Epithelial cell of prostate (primary cell): Measurements from ENCODE around the gene ARRDC5.
A peak's percentile ranks its signal among the peaks of the same experiment; 100 is the strongest.
"Not testable (repeated sequence)": the region's sequence is repeated elsewhere in the genome, so short reads cannot be mapped to it uniquely, and the experiment has no call there.

ENCODE experiments used
- DNase-seq: peaks from one replicate; pipeline ENCODE4 v3.0.0-alpha.2; 2011; ENCODE audit warnings: low read depth, low spot score
- H3K27ac ChIP-seq: fragments of 450-650 bp; 2 replicates; pipeline ENCODE4 v1.5.1; 2017; ENCODE audit warnings: mild to moderate bottlenecking

Gene ARRDC5

DNA sequence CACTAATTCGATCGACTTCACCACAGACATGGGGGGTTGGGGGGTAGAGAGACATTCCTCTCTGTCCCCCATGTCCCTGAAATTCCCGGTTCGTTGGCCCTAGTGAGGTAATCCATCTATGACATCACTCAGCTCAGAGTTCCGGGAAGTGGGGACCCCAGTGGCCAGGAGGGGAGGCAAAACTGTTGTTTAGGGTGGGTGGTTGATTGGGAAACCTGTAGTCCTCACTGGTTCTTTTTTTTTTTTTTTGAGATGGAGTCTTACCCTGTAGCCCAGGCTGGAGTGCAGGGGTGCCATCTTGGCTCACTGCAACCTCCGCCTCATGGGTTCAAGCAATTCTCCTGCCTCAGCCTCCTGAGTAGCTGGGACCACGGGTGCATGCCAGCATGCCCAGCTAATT lies at the start of gene ARRDC5:
Gene ARRDC5 (minus strand): TSS at position 101 of the 400 bp plus-strand sequence. CDS start 71 bp downstream, at position 30.
- no peak for DNase-seq
- H3K27ac ChIP-seq: no peak within 1 kb of the TSS

DNA sequence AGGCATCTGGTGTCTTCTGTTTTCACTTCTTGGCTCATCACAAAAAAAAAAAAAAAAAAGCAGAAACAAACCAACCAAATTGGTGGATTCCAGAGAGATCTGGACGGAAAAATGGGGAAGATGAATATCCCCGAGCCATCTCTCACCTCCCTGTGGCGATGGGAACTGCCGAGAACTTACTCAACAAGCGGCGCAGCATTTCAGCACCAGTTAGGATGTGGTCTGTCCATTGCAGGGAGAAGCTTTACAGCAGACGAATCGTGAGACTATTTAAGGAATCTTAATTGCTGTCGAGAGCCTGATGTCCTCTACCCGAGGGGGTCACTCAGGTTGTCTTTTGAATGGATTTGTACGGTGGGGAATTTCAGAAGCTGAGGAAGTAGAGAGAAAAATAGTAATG lies 49.0 kb upstream of the ARRDC5 start:
- H3K27ac ChIP-seq: no peak overlapping the region
- no peak for DNase-seq

DNA sequence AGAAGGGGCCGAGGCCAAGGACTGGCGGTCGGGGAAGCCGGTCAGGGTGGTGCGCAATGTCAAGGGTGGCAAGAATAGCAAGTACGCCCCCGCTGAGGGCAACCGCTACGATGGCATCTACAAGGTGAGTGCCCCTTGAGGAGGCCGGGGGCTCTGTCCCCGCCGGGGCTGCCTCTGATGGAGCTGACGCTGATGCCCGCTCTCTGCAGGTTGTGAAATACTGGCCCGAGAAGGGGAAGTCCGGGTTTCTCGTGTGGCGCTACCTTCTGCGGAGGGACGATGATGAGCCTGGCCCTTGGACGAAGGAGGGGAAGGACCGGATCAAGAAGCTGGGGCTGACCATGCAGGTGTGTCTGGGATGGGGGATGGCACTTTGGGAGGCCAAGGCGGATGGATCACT lies 48.0 kb upstream of the ARRDC5 start:
- H3K27ac ChIP-seq, DNase-seq: not testable (repeated sequence)

DNA sequence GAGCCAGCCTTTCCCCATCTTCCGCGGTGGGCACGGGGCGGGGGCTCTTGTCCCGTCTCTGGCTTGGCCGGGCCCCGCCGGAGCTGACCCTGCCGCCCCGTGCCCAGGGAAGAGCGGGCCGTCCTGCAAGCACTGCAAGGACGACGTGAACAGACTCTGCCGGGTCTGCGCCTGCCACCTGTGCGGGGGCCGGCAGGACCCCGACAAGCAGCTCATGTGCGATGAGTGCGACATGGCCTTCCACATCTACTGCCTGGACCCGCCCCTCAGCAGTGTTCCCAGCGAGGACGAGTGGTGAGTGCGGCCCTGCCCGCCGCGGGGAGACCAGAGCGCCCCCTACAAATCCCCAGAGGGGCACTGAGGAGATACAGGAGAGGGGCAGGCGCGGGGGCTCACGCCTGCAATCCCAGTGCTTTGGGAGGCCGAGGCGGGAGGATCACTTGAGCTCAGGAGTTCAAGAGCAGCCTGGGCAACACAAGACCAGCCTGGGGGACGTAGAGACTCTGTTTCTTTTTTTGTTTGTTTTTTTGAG lies 39.0 kb upstream of the ARRDC5 start:
- not testable (repeated sequence) for H3K27ac ChIP-seq, DNase-seq

DNA sequence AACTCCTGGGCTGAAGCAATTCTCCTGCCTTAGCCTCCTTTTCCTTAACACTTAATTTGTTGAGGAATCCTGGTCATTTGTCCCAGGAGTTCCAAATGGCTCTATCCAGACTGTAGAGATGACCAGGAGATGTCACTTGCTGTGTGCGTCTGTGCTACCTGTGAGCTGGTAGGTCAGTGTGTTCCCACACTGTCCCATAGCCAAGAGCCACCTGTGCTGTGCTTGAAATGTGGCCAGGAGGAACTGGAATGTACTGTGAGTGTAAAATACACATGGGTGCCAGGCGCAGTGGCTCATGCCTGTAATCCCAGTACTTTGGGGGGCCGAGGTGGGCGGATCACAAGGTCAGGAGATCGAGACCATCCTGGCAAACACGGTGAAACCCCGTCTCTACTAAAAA lies 36.8 kb upstream of the ARRDC5 start:
- no peak overlapping the region for H3K27ac ChIP-seq
- DNase-seq: no peak

DNA sequence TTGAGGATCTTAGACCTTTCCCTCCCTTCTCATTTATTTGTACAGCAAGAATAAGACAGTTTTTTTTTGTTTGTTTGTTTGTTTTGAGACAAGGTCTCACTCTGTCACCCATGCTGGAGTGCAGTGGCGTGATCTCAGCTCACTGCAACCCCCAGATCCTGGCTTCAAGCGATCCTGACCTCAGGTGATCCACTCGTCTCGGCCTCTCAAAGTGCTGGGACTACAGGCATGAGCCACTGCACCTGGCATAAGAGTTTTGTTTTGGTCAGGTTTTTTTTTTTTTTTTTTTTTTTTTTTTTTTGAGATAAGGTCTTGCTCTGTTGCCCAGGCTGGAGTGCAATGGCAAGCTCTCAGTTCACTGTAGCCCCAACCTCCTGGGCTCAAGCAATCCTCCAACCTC lies 35.8 kb upstream of the ARRDC5 start:
- DNase-seq, H3K27ac ChIP-seq: not testable (repeated sequence)

DNA sequence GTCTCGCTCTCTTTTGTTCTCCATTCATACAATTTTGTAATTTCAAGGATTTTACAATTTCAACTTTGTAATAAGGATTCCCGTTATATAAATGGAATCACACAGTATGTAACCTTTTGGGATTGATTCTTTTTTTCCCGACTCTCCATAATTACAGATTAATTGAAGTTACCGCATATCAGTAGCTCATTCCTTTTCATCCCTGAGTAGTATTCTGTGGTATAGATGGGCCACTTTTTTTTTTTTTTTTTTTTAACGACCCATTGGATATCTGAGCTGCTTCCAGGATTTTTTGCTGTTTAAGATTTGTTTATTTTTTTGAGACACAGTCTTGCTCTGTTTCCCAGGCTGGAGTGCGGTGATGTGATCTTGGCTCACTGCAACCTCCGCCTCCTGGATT lies 34.4 kb upstream of the ARRDC5 start:
- DNase-seq: no peak
- H3K27ac ChIP-seq: no peak overlapping the region

DNA sequence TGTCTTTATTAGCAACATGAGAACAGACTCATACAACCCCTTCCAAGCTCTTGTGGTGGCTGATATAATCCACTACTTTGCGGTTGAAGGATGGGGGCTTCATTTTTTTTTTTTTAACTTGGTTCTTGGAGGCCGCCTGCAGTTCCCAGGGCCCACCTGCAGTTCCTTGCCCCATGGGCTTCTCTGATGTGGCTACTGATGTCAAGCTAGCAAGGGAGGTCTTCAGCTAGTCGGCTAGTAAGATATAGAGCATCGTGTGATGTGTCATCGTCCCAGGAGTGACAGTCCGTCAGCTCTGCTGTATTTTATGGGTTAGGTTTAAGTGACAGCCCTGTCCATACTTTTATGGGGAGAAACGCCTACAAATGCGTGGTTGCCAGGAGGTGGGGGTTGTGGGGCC lies 32.7 kb upstream of the ARRDC5 start:
- no peak for DNase-seq
- H3K27ac ChIP-seq: no peak overlapping the region

DNA sequence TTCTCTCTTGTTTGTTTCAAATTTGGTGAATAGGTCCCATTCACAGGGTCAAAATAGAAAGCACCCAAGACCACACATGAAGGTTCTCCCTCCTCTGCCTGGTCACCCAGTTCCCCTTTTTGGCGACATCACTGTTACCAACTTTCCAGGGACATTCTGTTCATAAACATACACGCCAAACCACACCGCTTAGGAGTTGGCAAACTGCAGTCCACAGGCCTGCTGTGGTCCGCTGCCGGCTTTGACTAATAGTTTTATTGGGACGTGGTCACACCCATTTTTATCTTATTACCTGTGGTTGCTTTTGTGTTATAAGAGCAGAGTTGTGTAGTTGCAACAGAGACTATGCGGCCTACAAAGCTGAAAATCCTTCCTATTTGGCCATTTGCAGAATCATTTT lies 30.8 kb upstream of the ARRDC5 start:
- no peak overlapping the region for H3K27ac ChIP-seq
- peak; percentile 51 for DNase-seq

DNA sequence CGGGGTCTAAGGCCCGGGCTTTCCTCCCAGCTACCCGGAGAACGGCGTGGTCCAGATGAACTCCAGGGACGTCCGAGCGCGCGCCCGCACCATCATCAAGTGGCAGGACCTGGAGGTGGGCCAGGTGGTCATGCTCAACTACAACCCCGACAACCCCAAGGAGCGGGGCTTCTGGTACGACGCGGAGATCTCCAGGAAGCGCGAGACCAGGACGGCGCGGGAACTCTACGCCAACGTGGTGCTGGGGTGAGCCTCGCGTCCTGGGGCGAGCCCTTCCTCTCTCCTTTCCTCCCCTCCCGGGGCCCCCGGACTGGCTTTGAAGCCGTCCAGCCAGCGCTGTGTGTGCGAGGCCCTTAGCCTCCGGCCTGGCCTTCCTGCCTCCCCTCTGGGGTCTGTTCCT lies 30.0 kb upstream of the ARRDC5 start:
- DNase-seq: no peak
- no peak overlapping the region for H3K27ac ChIP-seq

DNA sequence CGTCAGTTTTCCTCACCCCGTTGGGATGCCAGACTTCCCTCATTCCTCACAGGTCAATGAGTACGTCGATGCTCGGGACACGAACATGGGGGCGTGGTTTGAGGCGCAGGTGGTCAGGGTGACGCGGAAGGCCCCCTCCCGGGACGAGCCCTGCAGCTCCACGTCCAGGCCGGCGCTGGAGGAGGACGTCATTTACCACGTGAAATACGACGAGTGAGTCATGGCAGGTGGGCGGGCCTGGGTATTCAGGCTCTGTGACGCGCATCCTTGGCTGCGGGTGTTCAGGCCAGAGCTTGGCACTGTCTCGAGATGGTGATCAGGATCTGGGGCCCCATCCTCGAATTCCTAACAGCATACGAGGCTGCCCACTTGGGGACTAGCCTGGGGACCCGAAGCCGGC lies 28.0 kb upstream of the ARRDC5 start:
- no peak overlapping the region for H3K27ac ChIP-seq
- no peak for DNase-seq

DNA sequence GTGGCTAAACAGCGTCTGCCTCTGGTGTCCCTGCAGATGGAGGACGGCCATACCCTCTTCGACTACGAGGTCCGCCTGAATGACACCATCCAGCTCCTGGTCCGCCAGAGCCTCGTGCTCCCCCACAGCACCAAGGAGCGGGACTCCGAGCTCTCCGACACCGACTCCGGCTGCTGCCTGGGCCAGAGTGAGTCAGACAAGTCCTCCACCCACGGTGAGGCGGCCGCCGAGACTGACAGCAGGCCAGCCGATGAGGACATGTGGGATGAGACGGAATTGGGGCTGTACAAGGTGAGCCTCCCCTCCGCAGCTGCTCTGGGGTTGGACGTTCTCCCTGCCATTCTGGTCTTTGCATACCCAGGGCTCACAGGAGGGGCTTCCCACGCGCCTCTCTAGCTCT lies 26.5 kb upstream of the ARRDC5 start:
- DNase-seq: no peak
- no peak overlapping the region for H3K27ac ChIP-seq

DNA sequence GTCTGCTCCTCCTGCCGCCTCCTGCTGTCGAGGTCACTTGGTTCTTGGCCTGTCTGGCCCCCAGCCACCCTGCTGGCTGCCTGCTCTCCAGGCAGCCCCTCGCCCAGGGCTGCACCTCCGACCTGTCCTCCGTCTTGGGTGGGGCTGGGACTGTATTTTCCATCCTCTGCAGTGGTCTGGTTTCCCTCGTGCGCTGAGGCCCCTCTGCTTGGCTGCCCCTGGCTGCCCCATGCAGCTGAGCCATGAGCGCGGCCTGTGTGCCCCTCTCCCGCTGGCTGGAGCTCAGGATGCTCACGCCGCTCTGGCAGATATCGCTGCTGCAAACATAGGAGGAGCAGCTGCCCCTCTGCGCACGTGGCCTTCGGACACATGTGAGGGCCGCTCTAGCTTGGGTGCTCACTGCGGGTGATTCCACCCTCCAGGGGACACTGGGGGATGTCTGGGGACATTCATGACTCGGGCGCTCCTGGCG lies 20.6 kb upstream of the ARRDC5 start:
- DNase-seq: no peak
- no peak overlapping the region for H3K27ac ChIP-seq

DNA sequence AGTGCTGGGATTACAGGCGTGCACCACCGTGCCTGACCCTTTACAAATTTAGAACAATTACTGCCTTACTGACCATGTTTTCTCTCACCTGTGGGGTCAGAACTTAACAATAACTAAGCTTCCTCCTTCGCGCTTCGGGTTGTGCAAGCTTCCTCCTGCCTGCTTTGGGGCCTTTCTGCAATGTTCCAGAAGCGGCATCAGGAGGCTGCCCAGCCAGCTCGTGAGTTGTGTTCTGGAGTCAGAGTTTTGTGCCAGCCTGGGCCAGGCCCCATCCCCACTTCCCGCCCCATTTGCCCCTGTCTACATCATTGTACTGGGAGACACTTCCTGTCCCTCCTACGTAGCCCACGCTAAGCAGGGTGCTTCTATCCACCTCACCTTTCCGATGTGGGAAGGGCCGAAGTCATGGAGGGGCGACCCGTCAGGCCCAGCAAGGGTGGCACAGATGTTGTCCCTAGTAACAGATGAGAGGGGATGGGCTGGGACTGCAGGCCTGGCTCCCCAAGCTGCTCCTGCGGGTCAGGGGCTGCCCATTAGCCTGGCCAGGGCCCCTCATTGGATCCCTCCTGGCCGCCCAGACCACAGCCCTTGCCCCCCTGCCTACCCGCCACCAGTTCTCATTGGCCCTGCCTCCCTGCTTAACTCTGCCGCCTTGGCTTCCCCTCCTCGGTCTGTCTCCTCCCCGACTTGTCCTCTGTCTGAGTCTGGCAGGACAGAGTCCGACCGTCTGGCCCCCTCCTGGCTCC lies 20.0 kb upstream of the ARRDC5 start:
- no peak overlapping the region for H3K27ac ChIP-seq
- DNase-seq: no peak

DNA sequence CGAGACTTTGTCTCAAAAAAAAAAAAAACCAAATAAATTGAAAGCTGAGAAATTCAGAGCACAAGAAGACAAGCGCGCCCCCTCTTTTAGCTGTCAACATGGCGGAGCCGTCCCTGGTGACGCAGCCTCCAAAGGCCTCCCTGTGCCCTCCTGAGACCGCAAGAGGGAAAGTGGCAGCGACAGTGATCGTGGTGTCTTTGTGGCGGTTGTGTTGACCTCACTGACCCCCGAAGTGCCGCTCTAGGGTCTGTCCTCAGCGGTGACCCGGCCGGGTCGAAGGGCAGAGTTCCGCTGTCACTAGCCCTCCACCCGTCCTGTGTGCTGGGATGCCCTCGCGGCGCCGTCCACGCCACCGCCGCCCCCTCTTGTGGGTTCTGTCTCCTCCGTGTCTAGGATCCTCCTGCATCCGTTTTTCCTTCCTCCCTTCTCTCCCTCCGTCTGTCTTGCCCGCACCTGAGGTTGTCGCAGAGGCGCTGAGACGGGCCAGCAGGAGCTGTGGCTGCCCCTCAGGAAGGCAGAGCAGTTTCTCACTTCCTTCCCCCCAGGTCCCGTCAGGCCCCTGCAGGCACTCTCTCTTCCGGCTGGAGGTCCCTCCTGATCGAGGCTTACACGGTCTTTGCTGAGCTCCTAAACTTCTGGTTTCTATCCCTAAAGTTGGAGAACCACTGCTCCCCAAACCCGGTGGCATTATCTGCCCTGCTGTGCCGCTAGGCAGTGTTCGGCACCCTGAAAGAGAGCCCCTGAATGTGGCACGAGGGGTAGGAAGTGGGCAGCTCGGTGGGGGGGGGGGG lies 13.8 kb upstream of the ARRDC5 start:
- no peak for DNase-seq
- H3K27ac ChIP-seq: peak overlapping the region; percentile 90

DNA sequence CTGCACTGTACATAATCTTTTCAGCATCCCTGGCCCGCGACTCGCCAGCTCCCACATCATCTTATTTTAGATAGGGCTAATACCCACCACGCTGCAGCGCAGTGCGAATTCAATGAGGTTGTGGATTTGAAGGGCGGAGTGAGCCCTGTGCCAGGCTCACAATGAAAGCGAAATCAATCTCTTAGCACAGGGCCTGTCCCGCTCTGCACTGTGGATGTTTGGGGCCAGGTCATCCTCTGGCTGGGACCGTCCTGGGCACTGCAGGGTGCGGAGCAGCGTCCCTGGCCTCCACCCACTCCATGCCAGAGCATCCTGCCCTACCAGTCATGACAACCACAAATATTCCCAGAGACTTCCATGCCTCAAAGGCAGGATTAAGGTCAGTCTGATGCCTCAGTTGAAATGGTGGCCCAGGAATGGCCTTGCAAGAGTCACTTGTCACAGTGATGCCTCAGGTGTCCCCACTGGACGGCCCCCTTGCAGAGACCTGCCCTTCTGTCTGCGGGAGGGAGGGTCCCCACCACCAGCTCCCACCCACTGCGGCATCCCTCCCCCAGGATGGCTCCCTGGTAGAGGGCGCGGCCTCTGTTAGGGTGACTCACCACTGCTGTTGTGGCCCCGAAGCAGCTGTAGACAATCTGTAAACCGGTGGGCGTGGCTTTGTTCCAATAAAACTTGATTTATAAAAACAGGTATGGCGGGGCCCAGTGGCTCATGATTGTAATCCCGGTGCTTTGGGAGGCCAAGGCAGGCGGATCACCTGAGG lies 12.2 kb upstream of the ARRDC5 start:
- DNase-seq: peak; percentile 84
- peak overlapping the region; percentile 90 for H3K27ac ChIP-seq

DNA sequence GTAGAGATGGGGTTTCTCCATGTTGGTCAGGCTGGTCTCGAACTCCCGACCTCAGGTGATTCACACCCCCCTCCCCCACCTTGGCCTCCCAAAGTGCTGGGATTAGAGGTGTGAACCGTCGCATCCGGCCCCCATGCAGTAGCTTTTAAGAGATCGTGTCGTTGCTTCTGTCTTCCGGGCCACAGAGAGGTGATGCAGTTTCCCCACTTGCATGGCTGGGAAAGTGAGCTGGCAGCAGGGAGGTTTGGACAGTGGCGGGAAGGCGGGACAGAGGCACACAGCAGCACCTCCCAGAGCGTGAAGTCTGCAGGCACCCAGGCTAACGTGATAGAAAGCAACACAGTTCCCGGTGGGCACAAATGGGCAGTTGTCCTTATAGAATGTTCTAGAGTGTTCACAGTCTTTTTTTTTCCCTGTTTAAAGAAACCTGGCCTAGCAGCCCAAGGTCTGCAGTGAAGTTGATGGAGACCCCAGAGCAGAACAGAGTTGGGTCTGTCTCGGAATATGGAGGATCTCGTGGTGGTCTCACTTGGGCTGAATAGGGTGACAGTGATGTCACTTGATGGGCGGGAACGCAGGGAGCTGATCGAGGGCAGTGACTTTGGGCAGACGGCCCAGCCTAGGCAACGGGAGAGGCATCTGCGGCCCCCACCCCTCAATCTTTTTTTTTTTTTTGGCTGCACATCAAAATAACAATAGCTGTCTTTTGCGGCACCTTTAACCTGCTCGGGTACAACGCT lies 11.5 kb upstream of the ARRDC5 start:
- no peak for DNase-seq
- peak overlapping the region; percentile 90 for H3K27ac ChIP-seq

DNA sequence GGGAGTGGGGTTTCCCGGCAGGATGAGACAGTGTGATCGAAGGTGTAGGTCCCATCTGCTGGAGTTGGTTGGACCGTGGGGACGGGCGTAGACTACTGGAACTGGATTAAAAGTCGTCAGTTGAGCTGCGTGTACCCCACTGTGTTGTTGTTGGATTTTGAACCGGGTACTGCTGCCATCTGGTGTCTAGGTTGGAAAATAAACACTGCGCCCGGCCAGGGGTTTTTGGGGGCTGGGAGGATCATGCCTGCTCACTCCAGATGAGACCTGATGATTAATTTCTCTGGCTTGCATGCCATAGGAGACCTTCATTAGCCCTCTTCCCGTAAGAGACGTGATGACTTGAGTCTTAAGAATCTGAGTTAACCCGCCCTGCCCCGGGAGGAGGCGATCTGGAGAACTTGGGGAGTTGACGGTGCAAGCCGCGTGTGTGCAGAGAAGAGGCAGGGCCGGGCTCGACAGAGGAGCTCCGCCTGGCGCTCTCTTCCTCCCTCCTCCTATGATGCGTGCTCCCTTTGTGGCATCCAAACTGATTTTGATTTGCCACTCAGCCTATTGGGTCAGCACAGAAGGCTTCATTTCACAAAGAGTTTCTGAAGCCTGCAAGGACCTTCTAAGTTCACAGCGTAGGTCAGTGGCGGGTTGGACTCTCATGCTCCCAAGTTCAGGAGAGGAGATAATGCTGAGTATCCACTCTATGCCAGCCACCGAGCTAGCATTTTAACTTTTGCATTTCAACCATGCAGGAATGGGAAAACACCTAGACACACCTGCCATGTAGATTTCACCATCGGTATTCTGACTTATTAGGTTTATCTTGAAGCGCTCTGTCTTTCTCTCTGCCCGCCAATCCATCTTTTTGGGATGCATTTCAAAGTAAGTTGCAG lies 9.3 kb upstream of the ARRDC5 start:
- peak; percentile 99 for DNase-seq
- peak overlapping the region; percentile 80 for H3K27ac ChIP-seq

DNA sequence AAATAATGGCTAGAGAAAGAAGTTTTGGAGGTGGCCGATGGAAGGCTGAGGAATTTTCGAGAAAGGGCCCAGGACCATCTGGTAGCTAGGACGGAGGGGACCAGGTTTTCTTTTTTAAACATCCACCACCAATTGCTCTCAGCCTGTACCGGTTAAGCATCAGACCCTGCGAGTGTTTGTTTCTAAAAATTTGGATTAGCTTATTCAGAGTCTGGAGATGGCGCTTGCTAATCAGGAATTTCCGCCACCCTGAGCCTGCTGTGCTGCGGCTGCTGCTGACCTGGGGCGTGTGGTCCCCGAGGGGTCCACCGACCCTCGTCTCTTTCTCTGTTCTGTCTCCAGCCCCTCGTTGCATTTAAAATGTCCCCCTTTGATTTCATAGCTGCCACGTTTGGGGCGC lies 8.6 kb upstream of the ARRDC5 start:
- no peak for DNase-seq
- peak overlapping the region; percentile 80 for H3K27ac ChIP-seq
